Renal cortical epithelial cell (primary cell): ENCODE results near the gene HLTF. TPM values are rescaled to one million over a fixed set of nuclear protein-coding genes. Genes with fewer than 3 reads are reported as not detected.

ENCODE experiments used
- DNase-seq: peaks from one replicate; pipeline ENCODE4 v3.0.0-alpha.2; 2011; ENCODE audit warnings: low read depth
- total RNA-seq: library from RNA; depleted of rRNA; stranded (reverse); fragments of >200 nt; gene quantifications from 2 replicates; pipeline ENCODE4 v1.2.3, GENCODE V29; 2014

Gene HLTF
- total RNA-seq, 1 donor from 2014 or later: 51.7 TPM

- DNase-seq: no peak
These were observed 3.1 kb upstream of the HLTF start for GRCh38 chr3:149089395-149089794.

DNA sequence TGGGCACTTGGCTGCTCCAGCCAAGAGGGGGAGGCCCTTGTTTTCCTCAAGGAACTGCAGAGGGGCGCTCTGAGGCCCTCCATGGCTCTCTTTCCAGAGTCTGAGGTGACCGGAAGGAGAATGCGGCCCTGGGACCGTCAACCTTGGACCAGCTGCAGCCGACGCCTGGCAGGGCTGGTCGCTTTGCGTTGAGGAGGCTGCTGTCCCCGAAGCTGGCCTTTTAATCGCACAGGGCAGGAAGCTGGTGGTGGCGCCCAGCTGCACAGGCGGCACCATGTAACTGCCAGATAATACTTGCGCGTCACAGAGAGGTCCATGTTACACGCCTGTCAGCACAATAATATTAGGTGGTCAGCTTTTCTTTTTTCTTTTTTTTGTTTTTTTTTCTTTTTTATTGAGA lies 875 bp upstream of the HLTF start:
- DNase-seq: no peak

GRCh38 chr3:149085828-149086231 lies 503 bp downstream of the HLTF start:
- peak; percentile 42 for DNase-seq

DNA sequence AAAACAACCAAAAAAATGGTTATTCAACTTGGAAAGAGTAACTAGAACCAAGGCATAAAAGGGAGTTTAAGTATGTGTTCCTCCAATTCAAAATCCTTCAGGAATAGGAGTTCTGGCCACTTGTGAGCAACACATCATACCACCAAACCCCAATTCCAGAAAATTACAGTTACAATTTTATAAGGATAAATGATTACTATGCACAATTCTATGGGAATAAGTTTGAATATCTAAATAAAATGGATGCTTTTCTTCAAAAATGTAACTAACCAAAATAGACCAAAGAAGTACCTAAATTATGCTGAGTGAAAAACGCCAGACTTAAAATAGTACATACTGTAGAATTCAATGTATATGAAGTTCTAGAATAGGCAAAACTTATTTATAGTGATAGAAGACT lies 4.6 kb downstream of the HLTF start:
- no peak for DNase-seq

GRCh38 chr3:149080699-149081091 lies 5.6 kb downstream of the HLTF start:
- peak; percentile 23 for DNase-seq

DNA sequence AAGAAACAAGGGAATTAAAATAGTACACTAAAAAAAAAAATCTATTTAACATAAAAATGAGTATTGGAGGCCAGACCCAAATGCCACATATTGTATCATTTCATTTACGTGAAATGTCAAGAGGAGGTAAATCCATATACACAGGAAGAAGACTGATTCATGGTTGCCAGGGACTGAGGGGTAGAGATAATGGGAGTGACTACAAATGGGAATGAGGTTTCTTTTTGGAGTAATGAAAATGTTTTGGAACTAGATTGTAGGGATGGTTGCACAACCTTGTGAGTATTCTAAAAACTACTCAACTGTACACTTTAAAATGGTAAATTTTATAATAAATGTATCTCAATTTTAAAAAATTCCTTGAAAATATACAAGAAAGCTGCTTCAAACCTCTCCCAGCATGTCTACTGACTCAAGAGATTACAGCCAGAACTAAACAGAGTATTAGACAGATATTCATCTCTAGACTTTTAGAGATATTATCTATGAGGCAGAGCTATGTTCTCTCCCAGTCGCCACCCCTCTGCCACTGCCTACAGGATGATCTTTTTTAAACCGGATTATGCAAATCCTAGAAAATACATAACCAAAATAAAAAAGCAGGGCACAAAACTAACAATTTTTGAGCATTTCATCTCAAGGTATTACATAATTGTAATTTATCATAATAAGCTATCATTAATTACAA lies 6.2 kb downstream of the HLTF start:
- DNase-seq: no peak

- DNase-seq: peak; percentile 66
These were observed 8.7 kb downstream of the HLTF start for GRCh38 chr3:149077628-149078027.

- DNase-seq: no peak
These were observed 18.4 kb downstream of the HLTF start for GRCh38 chr3:149067883-149068282.

- DNase-seq: no peak
These were observed 24.6 kb downstream of the HLTF start for GRCh38 chr3:149061776-149062175.

GRCh38 chr3:149058602-149059001 lies 27.7 kb downstream of the HLTF start:
- no peak for DNase-seq

DNA sequence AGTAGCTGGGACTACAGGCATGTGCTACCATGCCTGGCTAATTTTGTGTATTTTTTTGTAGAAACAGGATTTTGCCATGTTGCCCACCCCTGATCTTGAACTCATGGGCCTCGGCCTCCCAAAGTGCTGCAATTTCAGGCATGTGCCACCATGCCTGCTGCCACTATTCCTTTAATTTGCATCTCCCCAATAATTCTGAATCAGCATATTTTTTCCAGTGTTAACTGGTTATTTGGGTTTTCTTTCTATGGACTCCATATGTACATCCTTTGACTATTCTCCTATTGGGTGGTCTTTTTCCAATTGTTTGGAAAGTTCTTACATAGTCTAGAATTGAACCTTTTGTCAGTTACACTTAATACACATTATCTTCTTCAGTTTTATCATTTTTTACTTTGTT lies 28.1 kb downstream of the HLTF start:
- no peak for DNase-seq

DNA sequence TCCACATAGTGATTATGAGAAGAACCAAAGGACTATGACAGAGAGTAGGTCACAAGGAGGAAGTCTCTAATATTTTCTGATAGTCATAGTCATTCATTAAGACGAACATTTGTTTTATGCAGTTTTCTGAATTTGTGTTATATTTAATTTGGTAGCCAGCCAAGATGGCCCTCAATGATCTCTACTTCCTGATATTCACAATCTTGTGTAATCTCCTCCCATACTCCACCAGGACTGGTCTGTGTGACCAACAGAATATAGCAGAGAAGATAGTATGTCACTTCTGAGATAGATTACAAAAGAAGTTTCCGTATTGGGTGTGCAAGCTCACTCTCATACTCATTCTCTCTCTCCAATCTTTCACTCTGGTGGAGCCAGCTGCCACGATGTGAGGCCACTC lies 30.8 kb downstream of the HLTF start:
- DNase-seq: no peak

DNA sequence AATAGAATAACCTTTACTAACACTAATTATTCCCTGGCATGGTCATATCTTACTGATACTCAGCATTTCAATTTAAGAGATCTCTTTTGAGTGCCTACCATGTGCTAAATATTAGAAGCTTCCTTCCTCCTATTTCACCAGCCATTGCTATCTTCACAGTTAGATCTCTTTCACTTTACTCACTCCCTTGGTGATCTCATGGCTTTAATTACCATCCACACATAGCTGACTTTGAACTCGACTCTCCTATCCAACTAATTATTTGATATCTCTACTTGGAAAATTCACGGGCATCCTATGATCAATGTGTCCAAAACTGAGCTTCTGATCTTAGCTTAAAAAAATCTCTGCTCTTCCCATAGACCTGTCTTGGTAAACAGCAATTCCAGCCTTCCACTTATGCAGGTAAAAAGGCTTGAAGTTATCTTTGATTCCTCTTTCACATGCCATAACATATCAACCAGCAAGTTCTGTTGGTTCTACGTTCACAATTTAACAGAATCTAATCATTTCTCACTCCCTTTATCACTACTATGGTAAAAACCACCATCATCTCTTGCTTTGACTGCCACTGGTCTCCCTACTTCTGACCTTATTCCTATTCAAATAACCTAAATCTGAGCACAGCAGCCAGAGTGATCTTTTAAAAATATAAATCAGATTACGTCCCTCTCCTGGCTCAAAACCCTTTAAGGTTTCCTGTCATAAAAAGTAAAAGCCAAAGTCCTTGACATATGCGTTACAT lies 41.8 kb downstream of the HLTF start:
- no peak for DNase-seq

- peak; percentile 6 for DNase-seq
These were observed 43.4 kb downstream of the HLTF start for GRCh38 chr3:149042789-149043386.

- DNase-seq: no peak
These were observed 48.0 kb downstream of the HLTF start for GRCh38 chr3:149038322-149038721.

- no peak for DNase-seq
These were observed 48.6 kb downstream of the HLTF start for GRCh38 chr3:149037684-149038083.

DNA sequence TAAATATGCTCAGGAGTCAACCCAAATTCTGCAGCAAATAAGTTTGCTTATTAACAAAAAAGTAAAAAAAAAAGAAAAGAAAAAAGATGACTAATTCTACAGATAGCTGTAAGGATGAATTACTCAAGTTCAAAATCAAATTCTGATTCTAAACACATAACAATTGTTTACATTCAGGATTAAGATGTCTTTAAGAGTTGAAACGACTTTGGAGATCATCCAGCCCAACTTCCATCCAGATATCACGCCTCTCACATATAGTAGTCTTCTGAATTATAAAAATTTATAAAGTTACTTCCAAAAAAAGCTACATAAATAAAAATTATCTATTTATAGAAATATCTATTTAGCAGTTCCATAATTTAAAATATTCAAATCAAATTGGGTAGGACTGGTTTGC lies 55.2 kb downstream of the HLTF start:
- no peak for DNase-seq

DNA sequence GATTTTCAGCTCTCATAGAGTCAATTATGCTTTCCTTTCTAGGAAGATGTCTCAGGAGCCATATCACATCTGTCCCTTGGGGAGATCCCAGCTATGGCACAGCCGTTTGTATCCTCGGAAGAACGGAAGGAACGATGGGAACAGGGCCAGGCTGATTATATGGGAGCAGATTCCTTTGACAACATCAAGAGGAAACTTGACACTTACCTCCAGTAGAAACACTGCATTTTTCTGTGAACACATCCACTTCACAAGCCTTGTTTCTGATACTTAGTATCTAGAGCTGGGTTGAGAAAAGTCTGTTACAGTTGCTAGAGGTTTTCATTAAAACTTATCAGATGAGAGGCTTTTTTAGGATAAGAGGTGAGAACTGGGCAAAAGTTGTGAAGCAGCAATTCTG lies 59.6 kb downstream of the HLTF start:
- no peak for DNase-seq

DNA sequence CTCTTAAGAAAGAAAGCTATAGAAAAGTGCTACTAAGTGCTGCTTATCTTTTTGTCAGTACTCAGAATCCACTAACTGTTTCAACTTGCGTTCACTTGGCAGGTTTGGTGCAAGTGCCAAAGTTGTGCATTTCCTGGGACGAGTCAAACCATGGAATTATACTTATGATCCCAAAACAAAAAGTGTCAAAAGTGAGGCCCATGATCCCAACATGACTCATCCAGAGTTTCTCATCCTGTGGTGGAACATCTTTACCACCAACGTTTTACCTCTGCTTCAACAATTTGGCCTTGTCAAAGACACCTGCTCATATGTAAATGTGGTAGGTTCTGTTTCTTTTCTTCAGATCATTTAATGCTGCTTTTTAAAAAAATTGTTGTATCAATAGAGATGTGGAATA lies 62.4 kb downstream of the HLTF start:
- DNase-seq: no peak

DNA sequence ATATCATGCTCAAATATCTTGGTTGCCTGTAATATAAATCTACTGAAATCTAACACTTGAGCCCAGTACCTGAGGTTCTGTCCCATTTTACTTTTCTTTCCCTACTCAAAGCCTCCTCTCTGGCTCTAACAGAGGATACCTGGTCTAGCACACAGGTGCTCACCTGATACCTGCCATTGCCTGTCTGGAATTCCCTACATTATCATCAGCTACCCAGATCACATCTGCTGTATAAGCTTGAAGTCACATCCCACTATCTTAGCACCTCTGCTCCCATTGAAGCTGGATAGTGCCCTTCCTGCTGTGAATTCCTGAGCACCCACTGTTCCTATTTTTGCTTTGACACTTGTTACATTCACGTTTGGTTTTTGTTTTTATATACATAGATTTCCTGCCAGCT lies 64.5 kb downstream of the HLTF start:
- no peak for DNase-seq

DNA sequence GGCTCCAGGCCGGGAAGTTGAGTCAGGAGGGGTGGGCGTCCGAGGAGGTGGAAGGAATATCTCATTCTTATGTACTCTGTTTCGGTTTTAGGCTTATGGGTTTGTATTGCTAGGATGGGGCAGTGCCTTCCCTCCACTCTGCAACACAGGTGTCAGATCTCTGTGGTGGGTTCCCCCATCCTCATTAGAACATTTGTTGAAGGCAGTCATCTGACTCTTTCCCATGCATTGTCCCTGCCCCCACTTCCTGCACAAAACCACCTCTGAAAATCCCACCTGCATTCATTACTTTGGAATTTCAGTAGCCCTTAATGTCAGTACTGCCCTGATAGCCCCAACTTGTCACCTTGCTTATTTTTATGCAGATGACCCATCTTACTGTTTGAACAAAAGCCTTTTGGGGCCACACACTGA lies 65.5 kb downstream of the HLTF start:
- no peak for DNase-seq

DNA sequence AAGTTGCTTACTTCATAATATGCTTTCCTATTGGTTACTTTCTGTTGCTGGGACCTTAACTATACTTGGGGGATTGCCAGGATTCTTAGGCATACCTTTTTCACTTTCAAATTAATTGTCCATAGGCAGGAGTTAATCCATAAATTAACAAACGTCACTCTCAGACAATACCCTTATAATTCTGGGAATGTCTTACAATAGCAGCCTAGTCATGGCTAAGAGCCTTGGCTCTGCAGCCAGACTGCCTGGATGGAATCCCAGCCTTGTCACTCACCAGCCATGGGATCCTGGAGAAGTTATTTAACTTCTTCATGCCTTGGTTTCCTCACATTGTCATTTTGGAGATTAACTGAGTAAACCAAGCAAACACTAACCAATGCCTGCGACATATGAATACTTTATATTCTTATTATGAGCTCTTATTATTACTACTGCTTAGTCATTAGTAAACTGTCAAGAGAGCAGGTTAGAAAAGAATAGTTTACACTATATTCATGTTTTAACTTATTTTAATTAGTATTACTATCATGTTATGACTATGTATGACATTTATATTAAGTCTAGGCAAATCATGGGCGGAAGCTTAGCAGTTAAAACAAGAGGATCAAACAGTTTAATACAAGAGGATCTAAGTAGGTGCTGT lies 66.0 kb downstream of the HLTF start:
- DNase-seq: no peak

DNA sequence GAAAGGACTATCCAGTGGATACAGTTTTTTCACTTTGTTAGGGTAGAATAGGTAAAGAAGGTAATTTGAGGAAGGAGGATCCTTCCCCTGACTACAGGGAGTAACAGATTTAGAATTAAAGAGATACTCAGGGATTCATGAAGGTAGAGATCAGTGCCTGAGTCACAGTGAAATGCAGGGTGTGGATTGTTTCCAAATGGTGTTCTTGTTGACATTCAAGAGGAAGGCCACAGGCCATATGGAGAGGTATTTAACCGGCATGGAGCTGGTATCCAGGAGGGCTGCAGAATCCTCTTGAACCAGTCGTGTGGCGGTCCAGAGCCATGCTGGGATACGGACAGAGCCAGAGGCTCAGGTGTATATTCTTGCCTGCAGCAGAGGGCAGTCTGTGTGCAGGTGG lies 66.8 kb downstream of the HLTF start:
- DNase-seq: no peak
